ENCODE data around the gene LRIG1.

LRIG1 gene

DNA sequence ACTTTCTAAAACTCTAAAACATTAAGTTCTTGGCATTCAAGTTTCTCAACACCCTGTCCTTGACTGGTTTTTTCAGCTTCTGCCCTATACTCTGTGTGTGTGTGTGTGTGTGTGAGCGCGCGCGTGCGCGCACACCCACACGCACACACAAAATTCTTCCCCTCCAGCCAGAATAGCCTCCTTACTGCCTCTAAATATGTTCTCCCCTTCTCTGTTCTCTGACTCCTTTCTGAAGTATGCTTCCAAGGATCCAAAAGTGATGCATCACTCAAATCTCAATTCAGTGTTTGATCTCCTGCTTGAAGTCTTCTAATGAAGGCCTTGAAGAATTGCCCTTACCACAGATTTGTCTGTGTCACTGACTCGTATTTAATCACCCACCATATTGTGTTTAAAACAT, 150.2 kb downstream of the LRIG1 start:
- DNase-seq (ENCODE audit: low read depth, low spot score) = no peak
- TF ChIP-seq, protein P1, sequence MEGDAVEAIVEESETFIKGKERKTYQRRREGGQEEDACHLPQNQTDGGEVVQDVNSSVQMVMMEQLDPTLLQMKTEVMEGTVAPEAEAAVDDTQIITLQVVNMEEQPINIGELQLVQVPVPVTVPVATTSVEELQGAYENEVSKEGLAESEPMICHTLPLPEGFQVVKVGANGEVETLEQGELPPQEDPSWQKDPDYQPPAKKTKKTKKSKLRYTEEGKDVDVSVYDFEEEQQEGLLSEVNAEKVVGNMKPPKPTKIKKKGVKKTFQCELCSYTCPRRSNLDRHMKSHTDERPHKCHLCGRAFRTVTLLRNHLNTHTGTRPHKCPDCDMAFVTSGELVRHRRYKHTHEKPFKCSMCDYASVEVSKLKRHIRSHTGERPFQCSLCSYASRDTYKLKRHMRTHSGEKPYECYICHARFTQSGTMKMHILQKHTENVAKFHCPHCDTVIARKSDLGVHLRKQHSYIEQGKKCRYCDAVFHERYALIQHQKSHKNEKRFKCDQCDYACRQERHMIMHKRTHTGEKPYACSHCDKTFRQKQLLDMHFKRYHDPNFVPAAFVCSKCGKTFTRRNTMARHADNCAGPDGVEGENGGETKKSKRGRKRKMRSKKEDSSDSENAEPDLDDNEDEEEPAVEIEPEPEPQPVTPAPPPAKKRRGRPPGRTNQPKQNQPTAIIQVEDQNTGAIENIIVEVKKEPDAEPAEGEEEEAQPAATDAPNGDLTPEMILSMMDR (IDR thresholded peaks at IDR 0.05; ENCODE audit: insufficient read depth, low read length, missing control alignments) = no peak
- POLR2A ChIA-PET = no interaction called here
- CTCF ChIA-PET = no interaction called here
- no peak overlapping the region for H3K4me3 ChIP-seq (ENCODE audit: low read depth, low read length)

DNA sequence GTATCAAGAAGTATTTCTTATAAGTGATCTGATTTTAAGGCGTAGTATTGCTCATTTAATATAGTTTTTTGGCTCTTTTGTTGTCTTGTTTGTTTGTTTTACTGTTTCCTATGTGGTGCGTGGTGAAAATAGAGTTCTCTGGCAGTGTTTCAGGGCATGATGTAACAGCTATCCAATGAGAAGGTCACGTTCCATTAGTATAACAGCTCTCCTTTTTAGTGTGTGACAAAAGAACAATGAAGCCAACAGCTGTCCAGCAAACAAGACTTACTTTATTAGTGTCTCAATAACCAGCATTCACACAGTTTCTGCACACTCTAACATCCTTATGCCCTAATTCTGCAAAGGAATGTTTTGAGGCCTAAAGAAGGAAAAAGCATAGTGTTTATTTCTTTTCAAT, 152.1 kb downstream of the LRIG1 start:
- ChIA-PET POLR2A (no interaction called here), CTCF (no interaction called here)
- no peak for DNase-seq (ENCODE audit: low read depth, low spot score)
- TF ChIP-seq, protein P1 (IDR thresholded peaks at IDR 0.05; ENCODE audit: insufficient read depth, low read length, missing control alignments) = no peak
- no peak overlapping the region for H3K4me3 ChIP-seq (ENCODE audit: low read depth, low read length)

DNA sequence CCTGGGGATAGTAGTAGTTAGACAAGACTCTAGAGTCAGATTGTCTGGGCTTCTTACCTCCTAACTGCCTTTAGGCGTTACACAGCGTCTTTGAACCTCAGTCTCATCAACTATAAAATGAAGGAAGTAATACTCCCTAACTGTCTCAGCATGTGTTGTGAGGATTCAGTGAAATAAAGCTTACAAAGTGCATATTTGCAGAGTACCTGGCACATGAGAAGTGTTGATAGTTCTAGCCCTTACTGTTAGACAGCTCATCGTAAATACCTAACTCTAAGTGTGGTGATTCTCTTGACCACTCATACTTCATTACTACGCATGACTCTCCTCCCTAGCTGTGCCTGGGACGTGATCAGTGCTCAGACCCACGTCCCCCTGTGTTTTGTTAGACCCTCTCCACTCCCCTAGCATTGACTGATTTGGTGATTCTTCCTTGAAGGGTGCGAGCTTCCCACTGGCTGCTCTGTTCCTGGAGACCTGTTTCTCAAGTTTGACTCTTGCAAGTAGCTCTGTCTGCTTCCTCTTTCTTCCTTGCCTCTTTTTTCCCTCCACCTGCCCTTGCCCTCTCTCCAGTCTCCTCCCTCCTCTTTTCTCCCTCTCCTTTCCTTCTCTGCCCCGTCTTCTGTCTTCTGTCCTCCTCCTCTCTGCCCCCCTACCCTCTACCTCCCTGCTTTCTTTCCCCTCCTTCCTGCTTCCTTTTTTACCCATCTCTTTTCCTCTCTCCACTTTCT, 155.8 kb downstream of the LRIG1 start:
- DNase-seq (ENCODE audit: low read depth, low spot score) = no peak
- H3K4me3 ChIP-seq (ENCODE audit: low read depth, low read length) = no peak overlapping the region
- ChIA-PET CTCF (interaction anchor here (0.9 kb wide), 1 partner anchor 62 kb away, joined by 3 read pairs; no protein-coding TSS in a partner anchor), POLR2A (no interaction called here)
- TF ChIP-seq, protein P1 (IDR thresholded peaks at IDR 0.05; ENCODE audit: insufficient read depth, low read length, missing control alignments) = no peak

DNA sequence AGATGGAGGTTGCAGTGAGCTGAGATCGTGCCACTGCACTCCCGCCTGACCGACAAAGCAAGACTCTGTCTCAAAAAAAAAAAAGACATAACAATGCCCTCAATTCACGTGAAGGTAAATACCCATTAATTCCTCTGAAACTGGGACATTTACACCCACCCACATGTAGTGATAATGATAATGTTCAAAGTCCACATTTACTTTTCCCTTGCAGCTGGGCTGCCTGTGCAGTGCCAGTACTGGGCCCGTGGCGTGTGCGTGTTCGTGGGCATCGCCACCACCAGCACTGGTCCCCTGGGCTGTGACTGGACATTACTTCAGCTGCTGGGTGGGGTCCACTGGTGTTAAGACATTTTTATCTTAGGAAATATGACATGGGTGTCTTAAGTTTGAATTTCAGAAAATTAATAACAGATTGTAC, 156.4 kb downstream of the LRIG1 start:
- TF ChIP-seq, protein P1 (IDR thresholded peaks at IDR 0.05; ENCODE audit: insufficient read depth, low read length, missing control alignments) = no peak
- ChIA-PET CTCF (interaction anchor here (0.9 kb wide), 1 partner anchor 63 kb away, joined by 3 read pairs; no protein-coding TSS in a partner anchor), POLR2A (no interaction called here)
- no peak overlapping the region for H3K4me3 ChIP-seq (ENCODE audit: low read depth, low read length)
- no peak for DNase-seq (ENCODE audit: low read depth, low spot score)

DNA sequence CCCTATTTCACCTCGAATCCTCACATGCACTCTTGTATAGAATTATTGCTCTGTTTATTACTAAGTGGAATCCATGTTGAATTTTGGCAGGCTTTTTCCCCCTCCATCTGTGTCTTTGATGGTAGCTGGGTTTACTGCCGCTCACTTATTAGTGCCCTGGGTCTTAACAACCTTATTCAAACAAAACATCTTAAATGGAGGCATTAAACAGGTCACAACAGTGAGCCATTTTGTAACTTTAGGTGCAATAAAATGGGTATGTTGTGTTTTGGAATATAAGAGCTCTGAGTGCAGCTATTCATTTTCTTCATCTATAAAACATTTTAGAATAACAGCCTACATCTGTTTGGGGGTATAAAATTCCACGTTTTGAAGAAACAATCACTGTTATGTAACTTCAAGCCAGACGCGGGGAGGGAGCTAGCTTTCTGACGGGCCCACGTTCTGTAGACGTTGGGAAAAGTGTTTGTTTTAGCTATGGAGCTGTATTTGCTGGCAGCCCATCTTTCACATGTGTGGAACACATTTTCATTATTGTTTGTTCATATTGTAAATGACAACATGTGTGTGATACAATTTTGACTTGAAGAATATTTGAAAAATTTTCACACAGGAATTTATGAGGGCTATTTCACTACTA, 158.0 kb downstream of the LRIG1 start:
- no peak overlapping the region for H3K4me3 ChIP-seq (ENCODE audit: low read depth, low read length)
- TF ChIP-seq, protein P1 (IDR thresholded peaks at IDR 0.05; ENCODE audit: insufficient read depth, low read length, missing control alignments) = no peak
- CTCF ChIA-PET = interaction anchor here (0.7 to 1.2 kb wide), 3 partner anchors 11 to 479 kb away, joined by 3 to 5 read pairs (median 3); no protein-coding TSS in a partner anchor
- POLR2A ChIA-PET = no interaction called here
- no peak for DNase-seq (ENCODE audit: low read depth, low spot score)

DNA sequence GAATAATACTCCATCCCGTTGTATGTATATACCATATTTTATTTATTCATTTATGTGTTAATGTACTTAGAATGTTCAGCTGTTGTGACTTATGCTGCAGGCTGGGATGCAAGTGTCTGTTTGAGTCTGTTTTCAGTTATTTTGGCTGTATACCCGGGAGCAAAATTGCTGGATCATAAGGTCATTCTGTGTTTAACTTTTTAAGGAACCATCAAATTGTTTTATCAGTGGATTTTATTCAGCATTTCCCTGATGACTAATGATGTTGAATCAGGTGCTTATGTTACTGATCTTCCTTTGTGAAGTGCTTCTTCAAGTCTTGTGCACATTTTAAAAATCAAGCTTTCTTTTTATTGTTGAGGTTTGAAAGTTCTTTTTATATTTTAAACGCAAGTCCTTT, 161.9 kb downstream of the LRIG1 start:
- POLR2A ChIA-PET = no interaction called here
- no peak for DNase-seq (ENCODE audit: low read depth, low spot score)
- TF ChIP-seq, protein P1 (IDR thresholded peaks at IDR 0.05; ENCODE audit: insufficient read depth, low read length, missing control alignments) = no peak
- CTCF ChIA-PET = interaction anchor here (1.0 kb wide), 1 partner anchor 62 kb away, joined by 3 read pairs; no protein-coding TSS in a partner anchor
- no peak overlapping the region for H3K4me3 ChIP-seq (ENCODE audit: low read depth, low read length)

All from AG04449 (cell line).